ENCODE measurements around the gene TNIK. TPM values are rescaled to one million over a fixed set of nuclear protein-coding genes. Genes with fewer than 3 reads are reported as not detected.

The TNIK gene
- total RNA-seq, 4 donors from 2014 or later: 32.9 to 41.7 (median 38.0) TPM

DNA sequence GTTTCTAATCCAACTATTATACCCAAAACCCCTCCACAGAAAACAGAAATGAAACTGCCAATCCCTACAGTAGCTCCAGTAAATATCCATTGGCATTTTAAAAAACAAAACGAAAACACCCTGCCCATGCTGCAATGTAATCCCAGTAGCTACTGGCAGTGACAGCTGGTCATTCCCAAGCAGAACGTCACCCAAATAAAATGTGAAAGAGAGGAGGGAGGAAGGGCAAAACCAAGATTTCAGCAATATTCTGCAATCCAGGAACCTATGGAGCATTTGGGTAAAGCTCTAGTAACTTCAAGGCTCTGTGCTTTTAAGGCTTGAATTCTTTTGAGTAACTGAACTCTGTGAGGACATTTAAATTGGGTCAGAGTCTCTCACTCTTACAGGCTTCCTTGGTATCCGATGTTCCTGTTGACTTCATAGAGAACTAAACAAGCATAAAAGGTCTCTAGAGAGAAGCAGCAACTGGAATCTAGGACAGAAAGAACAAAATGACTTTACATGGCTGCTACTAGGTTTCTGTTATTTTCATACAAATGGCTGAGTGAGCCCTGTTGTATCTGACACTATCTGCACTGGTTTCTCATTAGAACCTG is 136.2 kb downstream of the TNIK start:
- WGBS, 2 donors (ENCODE audit: low coverage in 1 of 2): 41 to 44% methylated on average over 3 of the region's 3 CpGs
- Histone ChIP-seq H3K27me3 (no peaks in the 10 kb centered on the region), H3K36me3 (no peaks in the 10 kb centered on the region), H3K27ac (peak overlapping the region; percentile 3 to 59 (median 48)), H3K9me3 (no peaks in the 10 kb centered on the region), H3K4me3 (no peak overlapping the region), H3K4me1 (peaks cover 7 to 81% (median 24%) of the 10 kb centered on the region in 3 donors)
- ATAC-seq: peak; percentile 31
- TF ChIP-seq EP300 (IDR thresholded peaks at IDR 0.05) (no peak), POLR2A (IDR thresholded peaks at IDR 0.05) (no peak), POLR2AphosphoS5 (IDR thresholded peaks at IDR 0.05) (peak; percentile 73)
- TF ChIP-seq, protein P1, sequence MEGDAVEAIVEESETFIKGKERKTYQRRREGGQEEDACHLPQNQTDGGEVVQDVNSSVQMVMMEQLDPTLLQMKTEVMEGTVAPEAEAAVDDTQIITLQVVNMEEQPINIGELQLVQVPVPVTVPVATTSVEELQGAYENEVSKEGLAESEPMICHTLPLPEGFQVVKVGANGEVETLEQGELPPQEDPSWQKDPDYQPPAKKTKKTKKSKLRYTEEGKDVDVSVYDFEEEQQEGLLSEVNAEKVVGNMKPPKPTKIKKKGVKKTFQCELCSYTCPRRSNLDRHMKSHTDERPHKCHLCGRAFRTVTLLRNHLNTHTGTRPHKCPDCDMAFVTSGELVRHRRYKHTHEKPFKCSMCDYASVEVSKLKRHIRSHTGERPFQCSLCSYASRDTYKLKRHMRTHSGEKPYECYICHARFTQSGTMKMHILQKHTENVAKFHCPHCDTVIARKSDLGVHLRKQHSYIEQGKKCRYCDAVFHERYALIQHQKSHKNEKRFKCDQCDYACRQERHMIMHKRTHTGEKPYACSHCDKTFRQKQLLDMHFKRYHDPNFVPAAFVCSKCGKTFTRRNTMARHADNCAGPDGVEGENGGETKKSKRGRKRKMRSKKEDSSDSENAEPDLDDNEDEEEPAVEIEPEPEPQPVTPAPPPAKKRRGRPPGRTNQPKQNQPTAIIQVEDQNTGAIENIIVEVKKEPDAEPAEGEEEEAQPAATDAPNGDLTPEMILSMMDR (IDR thresholded peaks at IDR 0.05): no peak

GRCh38 chr3:171321559-171322360 is 138.4 kb downstream of the TNIK start:
- Histone ChIP-seq H3K9me3 (no peaks in the 10 kb centered on the region), H3K4me3 (no peak overlapping the region), H3K4me1 (peaks cover 3 to 72% (median 20%) of the 10 kb centered on the region in 3 donors), H3K36me3 (no peaks in the 10 kb centered on the region), H3K27me3 (no peaks in the 10 kb centered on the region), H3K27ac (peak overlapping the region; percentile 51 to 75 (median 56))
- WGBS, 2 donors (ENCODE audit: low coverage in 1 of 2): 27 to 47% methylated on average over 3 of the region's 3 CpGs
- TF ChIP-seq POLR2AphosphoS5 (IDR thresholded peaks at IDR 0.05) (no peak), EP300 (IDR thresholded peaks at IDR 0.05) (no peak), POLR2A (IDR thresholded peaks at IDR 0.05) (no peak)
- TF ChIP-seq, protein P1 (IDR thresholded peaks at IDR 0.05): no peak
- ATAC-seq: no peak

GRCh38 chr3:171320750-171321558 is 139.3 kb downstream of the TNIK start:
- H3K36me3 ChIP-seq: no peaks in the 10 kb centered on the region
- peaks cover 3 to 72% (median 20%) of the 10 kb centered on the region in 3 donors for H3K4me1 ChIP-seq
- TF ChIP-seq POLR2AphosphoS5 (IDR thresholded peaks at IDR 0.05) (peak; percentile 74), EP300 (IDR thresholded peaks at IDR 0.05) (no peak)
- TF ChIP-seq, protein P1 (IDR thresholded peaks at IDR 0.05): no peak
- peak overlapping the region; percentile 51 to 75 (median 56) for H3K27ac ChIP-seq
- H3K27me3 ChIP-seq: no peaks in the 10 kb centered on the region
- no peaks in the 10 kb centered on the region for H3K9me3 ChIP-seq
- ATAC-seq: peak; percentile 91
- WGBS, 2 donors (ENCODE audit: low coverage in 1 of 2): 11 to 38% methylated on average over 7 of the region's 7 CpGs
- H3K4me3 ChIP-seq: no peak overlapping the region

DNA sequence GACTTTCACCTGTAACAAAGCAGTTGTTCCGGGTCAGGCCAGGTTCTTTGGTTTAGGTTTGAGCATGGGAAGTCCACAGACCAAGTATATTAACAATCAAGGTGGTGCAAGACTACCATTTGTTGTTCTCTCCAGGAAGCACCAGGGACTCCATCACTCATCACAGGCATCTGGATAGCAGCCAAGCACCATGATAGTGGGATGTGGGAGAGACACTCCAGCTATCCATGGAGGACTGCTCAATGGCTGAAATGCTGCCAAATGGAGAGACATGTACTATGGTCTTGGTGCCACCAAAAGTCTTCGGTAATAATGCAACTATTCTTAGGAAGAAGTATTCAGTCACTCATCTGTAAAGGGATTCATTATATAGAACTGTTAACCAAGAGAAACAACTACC is 143.0 kb downstream of the TNIK start:
- TF ChIP-seq EP300 (IDR thresholded peaks at IDR 0.05) (no peak), POLR2A (IDR thresholded peaks at IDR 0.05) (no peak), POLR2AphosphoS5 (IDR thresholded peaks at IDR 0.05) (no peak)
- TF ChIP-seq, protein P1 (IDR thresholded peaks at IDR 0.05): no peak
- H3K36me3 ChIP-seq: no peaks in the 10 kb centered on the region
- H3K9me3 ChIP-seq: no peaks in the 10 kb centered on the region
- WGBS, 2 donors (ENCODE audit: low coverage in 1 of 2): 81 to 90% methylated on average over 2 of the region's 2 CpGs
- H3K27ac ChIP-seq: no peak overlapping the region
- no peak for ATAC-seq
- H3K4me3 ChIP-seq: no peak overlapping the region
- peaks cover 3 to 54% (median 13%) of the 10 kb centered on the region in 3 donors for H3K4me1 ChIP-seq
- no peaks in the 10 kb centered on the region for H3K27me3 ChIP-seq

Data from gastroesophageal sphincter (tissue), 4 donors.